ENCODE results near the gene ODF4.

DNA sequence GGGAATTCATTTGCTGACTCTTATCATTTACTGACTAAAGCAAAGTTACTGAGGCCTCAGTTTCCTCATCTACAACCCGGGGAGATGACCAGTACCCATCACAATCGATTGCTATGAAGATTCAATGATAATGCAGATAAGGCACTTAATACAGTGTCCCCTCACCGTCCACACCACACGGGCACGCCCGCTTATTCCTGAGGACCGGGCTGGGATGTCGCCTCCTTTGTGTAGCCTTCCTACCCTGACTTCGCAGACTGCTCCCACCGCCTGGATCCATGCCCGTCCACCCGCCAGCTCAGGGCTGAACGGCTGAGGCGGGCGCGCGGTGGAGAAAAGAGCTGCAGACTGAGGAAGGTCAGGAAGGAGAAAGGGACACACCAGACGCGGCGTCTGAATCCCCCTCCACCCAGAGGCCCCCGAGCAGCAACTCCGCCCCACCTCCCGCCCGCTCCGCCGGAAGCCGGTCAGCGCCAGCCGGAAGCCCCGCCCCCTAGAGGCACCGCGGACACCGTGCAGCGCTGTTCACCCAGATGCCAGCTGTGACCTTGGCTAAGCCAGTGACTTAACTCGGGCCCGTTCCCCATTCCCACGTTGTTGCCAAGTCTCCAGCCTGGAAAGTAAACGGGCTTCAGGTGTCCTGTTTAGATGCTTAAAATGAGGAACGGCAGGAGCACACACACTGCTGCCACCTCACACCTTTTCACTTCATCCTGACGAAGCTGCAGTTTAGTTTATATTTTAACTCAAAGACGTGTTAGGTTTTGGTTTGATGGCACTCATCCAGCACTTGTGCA lies 36.8 kb downstream of the ODF4 start, which contains the start of gene KRABD2:
- TF ChIP-seq, protein P1, sequence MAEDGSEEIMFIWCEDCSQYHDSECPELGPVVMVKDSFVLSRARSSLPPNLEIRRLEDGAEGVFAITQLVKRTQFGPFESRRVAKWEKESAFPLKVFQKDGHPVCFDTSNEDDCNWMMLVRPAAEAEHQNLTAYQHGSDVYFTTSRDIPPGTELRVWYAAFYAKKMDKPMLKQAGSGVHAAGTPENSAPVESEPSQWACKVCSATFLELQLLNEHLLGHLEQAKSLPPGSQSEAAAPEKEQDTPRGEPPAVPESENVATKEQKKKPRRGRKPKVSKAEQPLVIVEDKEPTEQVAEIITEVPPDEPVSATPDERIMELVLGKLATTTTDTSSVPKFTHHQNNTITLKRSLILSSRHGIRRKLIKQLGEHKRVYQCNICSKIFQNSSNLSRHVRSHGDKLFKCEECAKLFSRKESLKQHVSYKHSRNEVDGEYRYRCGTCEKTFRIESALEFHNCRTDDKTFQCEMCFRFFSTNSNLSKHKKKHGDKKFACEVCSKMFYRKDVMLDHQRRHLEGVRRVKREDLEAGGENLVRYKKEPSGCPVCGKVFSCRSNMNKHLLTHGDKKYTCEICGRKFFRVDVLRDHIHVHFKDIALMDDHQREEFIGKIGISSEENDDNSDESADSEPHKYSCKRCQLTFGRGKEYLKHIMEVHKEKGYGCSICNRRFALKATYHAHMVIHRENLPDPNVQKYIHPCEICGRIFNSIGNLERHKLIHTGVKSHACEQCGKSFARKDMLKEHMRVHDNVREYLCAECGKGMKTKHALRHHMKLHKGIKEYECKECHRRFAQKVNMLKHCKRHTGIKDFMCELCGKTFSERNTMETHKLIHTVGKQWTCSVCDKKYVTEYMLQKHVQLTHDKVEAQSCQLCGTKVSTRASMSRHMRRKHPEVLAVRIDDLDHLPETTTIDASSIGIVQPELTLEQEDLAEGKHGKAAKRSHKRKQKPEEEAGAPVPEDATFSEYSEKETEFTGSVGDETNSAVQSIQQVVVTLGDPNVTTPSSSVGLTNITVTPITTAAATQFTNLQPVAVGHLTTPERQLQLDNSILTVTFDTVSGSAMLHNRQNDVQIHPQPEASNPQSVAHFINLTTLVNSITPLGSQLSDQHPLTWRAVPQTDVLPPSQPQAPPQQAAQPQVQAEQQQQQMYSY (CRISPR knock-in tag; IDR thresholded peaks at IDR 0.05) = no peak
- TF ChIP-seq, protein P2, sequence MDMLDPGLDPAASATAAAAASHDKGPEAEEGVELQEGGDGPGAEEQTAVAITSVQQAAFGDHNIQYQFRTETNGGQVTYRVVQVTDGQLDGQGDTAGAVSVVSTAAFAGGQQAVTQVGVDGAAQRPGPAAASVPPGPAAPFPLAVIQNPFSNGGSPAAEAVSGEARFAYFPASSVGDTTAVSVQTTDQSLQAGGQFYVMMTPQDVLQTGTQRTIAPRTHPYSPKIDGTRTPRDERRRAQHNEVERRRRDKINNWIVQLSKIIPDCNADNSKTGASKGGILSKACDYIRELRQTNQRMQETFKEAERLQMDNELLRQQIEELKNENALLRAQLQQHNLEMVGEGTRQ (CRISPR knock-in tag; IDR thresholded peaks at IDR 0.05) = 0 out of 2 replicates have a peak, but pooled peaks have one; percentile 29
- TF ChIP-seq PRRX2 (CRISPR knock-in tag; IDR thresholded peaks at IDR 0.05) = peak; percentile 95
- TF ChIP-seq, protein P3, sequence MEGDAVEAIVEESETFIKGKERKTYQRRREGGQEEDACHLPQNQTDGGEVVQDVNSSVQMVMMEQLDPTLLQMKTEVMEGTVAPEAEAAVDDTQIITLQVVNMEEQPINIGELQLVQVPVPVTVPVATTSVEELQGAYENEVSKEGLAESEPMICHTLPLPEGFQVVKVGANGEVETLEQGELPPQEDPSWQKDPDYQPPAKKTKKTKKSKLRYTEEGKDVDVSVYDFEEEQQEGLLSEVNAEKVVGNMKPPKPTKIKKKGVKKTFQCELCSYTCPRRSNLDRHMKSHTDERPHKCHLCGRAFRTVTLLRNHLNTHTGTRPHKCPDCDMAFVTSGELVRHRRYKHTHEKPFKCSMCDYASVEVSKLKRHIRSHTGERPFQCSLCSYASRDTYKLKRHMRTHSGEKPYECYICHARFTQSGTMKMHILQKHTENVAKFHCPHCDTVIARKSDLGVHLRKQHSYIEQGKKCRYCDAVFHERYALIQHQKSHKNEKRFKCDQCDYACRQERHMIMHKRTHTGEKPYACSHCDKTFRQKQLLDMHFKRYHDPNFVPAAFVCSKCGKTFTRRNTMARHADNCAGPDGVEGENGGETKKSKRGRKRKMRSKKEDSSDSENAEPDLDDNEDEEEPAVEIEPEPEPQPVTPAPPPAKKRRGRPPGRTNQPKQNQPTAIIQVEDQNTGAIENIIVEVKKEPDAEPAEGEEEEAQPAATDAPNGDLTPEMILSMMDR (IDR thresholded peaks at IDR 0.05) = peak; percentile 46; the same call in 1 of the 2 replicates
- TF ChIP-seq JAZF1 (CRISPR knock-in tag; IDR thresholded peaks at IDR 0.05) = no peak
- TF ChIP-seq RELA (CRISPR knock-in tag; IDR thresholded peaks at IDR 0.05; ENCODE audit: borderline replicate concordance) = no peak
- TF ChIP-seq, protein P4, sequence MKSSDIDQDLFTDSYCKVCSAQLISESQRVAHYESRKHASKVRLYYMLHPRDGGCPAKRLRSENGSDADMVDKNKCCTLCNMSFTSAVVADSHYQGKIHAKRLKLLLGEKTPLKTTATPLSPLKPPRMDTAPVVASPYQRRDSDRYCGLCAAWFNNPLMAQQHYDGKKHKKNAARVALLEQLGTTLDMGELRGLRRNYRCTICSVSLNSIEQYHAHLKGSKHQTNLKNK (CRISPR knock-in tag; IDR thresholded peaks at IDR 0.05) = peak; percentile 97

Measured in WTC11 (cell line).